Peyer's patch (tissue), 4 donors: ENCODE results near the gene TRIM38. TPM values are rescaled to one million over a fixed set of nuclear protein-coding genes. Genes with fewer than 3 reads are reported as not detected.
"Not testable (repeated sequence)": the region's sequence is repeated elsewhere in the genome, so short reads cannot be mapped to it uniquely, and the experiment has no call there.

Source experiments
- DNase-seq, 3 donors: peaks; one replicate each; pipeline ENCODE4 v3.0.0-alpha.2; 2017 to 2019
- H3K27ac ChIP-seq, 4 donors: fragments of 200-600 bp; sonication (generic); one replicate each; pipeline ENCODE4 v1.5.1; 2016 to 2019
- H3K27me3 ChIP-seq, 2 donors: fragments of 200-600 bp; sonication (generic); one replicate each; pipeline ENCODE4 v1.5.1; 2019
- H3K36me3 ChIP-seq, 3 donors: fragments of 200-600 bp; sonication (generic); one replicate each; pipeline ENCODE4 v1.5.1; 2016 to 2019
- H3K4me1 ChIP-seq, 4 donors: fragments of 200-600 bp; sonication (generic); one replicate each; pipeline ENCODE4 v1.5.1; 2016 to 2019
- H3K4me3 ChIP-seq, 4 donors: fragments of 200-600 bp; sonication (generic); 1 replicate in 3 of 4; 2 replicates in 1 of 4; pipeline ENCODE4 v1.5.1; 2016 to 2019; ENCODE audit warnings: mild to moderate bottlenecking in 1 of 4
- H3K9me3 ChIP-seq, 4 donors: fragments of 200-600 bp; sonication (generic); one replicate each; pipeline ENCODE4 v1.5.1; 2016 to 2019; ENCODE audit warnings: mild to moderate bottlenecking in 1 of 4
- CTCF ChIP-seq, 6 experiments: fragments of 450-650 bp in 4 of 6; fragments of 200-600 bp in 2 of 6; sonication (generic) in 1 of 6; IDR thresholded peaks; one replicate each; pipeline ENCODE4 v1.5.1; 2017 to 2019; ENCODE audit warnings: antibody characterized with exemption in 6 of 6, mild to moderate bottlenecking in 3 of 6, moderate library complexity in 1 of 6
- POLR2A ChIP-seq, 2 donors: fragments of 450-650 bp; IDR thresholded peaks; one replicate each; pipeline ENCODE4 v1.5.1; 2017; ENCODE audit warnings: antibody characterized with exemption in 2 of 2, mild to moderate bottlenecking in 2 of 2, moderate library complexity in 2 of 2
- total RNA-seq, 4 donors: library from RNA; depleted of rRNA; stranded (reverse); fragments of >200 nt; gene quantifications; one replicate each; pipeline ENCODE4 v1.1.0, GENCODE V29; 2016

The TRIM38 gene
- total RNA-seq, 4 donors from 2014 or later: 15.3 to 24.8 (median 19.3) TPM

- H3K4me1 ChIP-seq: peaks cover 0 to under 1% (median 0%) of the 10 kb centered on the region in 4 donors
- DNase-seq: no peak
- peaks cover 0 to 8% (median 0%) of the 10 kb centered on the region in 3 donors for H3K36me3 ChIP-seq
- no peak overlapping the region for H3K4me3 ChIP-seq
- no peaks in the 10 kb centered on the region for H3K9me3 ChIP-seq
- H3K27me3 ChIP-seq: no peaks in the 10 kb centered on the region
- no peak for TF ChIP-seq CTCF (IDR thresholded peaks at IDR 0.05)
- no peak for TF ChIP-seq POLR2A (IDR thresholded peaks at IDR 0.05)
- H3K27ac ChIP-seq: no peak overlapping the region
Observed at GRCh38 chr6:26006086-26006939, 43.7 kb downstream of the TRIM38 start.

DNA sequence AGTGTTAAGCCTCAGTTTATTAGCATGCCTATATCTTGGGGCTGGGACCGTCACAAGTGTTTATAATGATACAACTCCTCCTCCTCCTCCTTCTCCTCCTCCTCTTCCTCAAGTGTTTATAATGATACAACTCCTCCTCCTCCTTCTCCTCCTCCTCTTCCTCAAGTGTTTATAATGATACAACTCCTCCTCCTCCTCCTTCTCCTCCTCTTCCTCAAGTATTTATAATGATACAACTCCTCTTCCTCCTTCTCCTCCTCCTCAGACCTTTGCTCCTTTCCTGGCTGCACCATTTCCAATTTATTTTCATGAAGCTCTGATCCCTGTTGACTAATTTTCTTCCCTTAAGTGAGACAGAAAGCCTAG lies 44.3 kb downstream of the TRIM38 start:
- H3K36me3 ChIP-seq, H3K27me3 ChIP-seq, DNase-seq, H3K4me1 ChIP-seq, H3K27ac ChIP-seq, H3K4me3 ChIP-seq, H3K9me3 ChIP-seq: not testable (repeated sequence)

- TF ChIP-seq CTCF (IDR thresholded peaks at IDR 0.05) (no peak), POLR2A (IDR thresholded peaks at IDR 0.05) (no peak)
- no peak overlapping the region for H3K4me3 ChIP-seq
- no peak for DNase-seq
Observed at GRCh38 chr6:26008470-26008869, 45.9 kb downstream of the TRIM38 start.

DNA sequence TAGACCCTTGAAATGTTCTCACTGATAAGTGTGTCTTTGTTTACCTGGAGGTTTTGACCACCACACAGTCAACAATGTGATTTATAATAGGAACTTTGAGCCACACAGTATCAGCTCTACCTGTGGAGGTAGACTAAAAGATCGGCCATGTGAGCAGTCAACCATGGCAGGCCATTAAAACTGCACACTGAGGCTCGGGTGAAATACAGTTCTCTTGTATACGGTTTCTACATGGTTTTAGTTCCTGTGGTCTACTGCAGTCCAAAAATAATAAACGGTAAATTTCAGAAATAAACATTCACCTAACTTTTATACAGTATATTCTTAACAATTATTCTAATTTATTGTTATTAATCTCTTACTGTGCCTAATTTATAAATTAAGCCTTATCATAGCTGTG lies 47.2 kb downstream of the TRIM38 start:
- Histone ChIP-seq H3K4me1 (no peaks in the 10 kb centered on the region), H3K27me3 (no peaks in the 10 kb centered on the region)
- TF ChIP-seq CTCF (IDR thresholded peaks at IDR 0.05): no peak
- no peak for TF ChIP-seq POLR2A (IDR thresholded peaks at IDR 0.05)

More at GRCh38 chr6:26008470-26008869, 45.9 kb downstream of the TRIM38 start:
- H3K27me3 ChIP-seq: no peaks in the 10 kb centered on the region
- no peaks in the 10 kb centered on the region for H3K9me3 ChIP-seq
- H3K36me3 ChIP-seq: peaks cover 0 to 8% (median 0%) of the 10 kb centered on the region in 3 donors
- H3K4me1 ChIP-seq: no peaks in the 10 kb centered on the region
- no peak overlapping the region for H3K27ac ChIP-seq

GRCh38 chr6:26012061-26012460 lies 49.5 kb downstream of the TRIM38 start:
- TF ChIP-seq CTCF (IDR thresholded peaks at IDR 0.05) (no peak), POLR2A (IDR thresholded peaks at IDR 0.05) (no peak)
- DNase-seq: no peak
- H3K4me3 ChIP-seq: no peak overlapping the region
- no peaks in the 10 kb centered on the region for H3K27me3 ChIP-seq
- no peak overlapping the region for H3K27ac ChIP-seq
- H3K36me3 ChIP-seq: no peaks in the 10 kb centered on the region
- H3K4me1 ChIP-seq: no peaks in the 10 kb centered on the region
- no peaks in the 10 kb centered on the region for H3K9me3 ChIP-seq

More for the DNA sequence above, 47.2 kb downstream of the TRIM38 start:
- H3K9me3 ChIP-seq: no peaks in the 10 kb centered on the region
- no peak for DNase-seq
- H3K27ac ChIP-seq: no peak overlapping the region
- H3K4me3 ChIP-seq: no peak overlapping the region
- H3K36me3 ChIP-seq: no peaks in the 10 kb centered on the region

DNA sequence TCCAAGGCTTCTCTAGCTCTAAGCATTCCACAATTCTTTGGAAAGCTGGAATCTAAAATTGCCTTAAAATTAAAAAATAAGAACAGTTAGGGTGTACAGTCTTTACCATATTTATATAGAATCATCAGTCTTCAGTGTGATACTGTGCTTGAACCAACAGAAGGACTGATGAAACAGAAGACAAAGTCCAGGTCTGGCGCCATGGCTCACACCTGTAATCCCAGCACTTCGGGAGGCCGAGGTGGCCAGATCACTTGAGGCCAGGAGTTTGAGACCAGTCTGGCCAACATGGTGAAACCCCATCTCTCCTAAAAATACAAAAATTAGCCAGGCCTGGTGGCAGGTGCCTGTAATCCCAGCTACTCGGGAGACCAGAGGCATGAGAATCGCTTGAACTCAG lies 51.8 kb downstream of the TRIM38 start:
- H3K27me3 ChIP-seq, H3K4me1 ChIP-seq, H3K4me3 ChIP-seq, H3K36me3 ChIP-seq, DNase-seq, H3K27ac ChIP-seq, H3K9me3 ChIP-seq: not testable (repeated sequence)
